Activated CD4-positive, alpha-beta T cell treated with anti-CD3 and anti-CD28 coated beads, Interleukin-2, Interleukin-6, amounts not matched to agents 100 ng/mL and 50 ng/mL, durations not matched to agents 16 hours and 8 hours (primary cell): Measurements from ENCODE around the gene ADRM1.

Experiments used
- DNase-seq: peaks from one replicate; pipeline ENCODE4 v3.0.0-alpha.2; 2020

Gene ADRM1

GRCh38 chr20:62344782-62345181, 42.0 kb downstream of the ADRM1 start:
- no peak for DNase-seq

- no peak for DNase-seq
Measured at GRCh38 chr20:62345681-62346370, 43.0 kb downstream of the ADRM1 start.

- DNase-seq, result no peak
Measured at GRCh38 chr20:62346398-62347150, 43.8 kb downstream of the ADRM1 start.

- no peak for DNase-seq
Measured at GRCh38 chr20:62347151-62347404, 44.3 kb downstream of the ADRM1 start.

- DNase-seq, result no peak
Measured at GRCh38 chr20:62347445-62347844, 44.6 kb downstream of the ADRM1 start.

- no peak for DNase-seq
Measured at GRCh38 chr20:62348604-62349003, 45.8 kb downstream of the ADRM1 start.

- DNase-seq, result no peak
Measured at GRCh38 chr20:62349556-62350097, 46.8 kb downstream of the ADRM1 start.

GRCh38 chr20:62350098-62350628, 47.4 kb downstream of the ADRM1 start:
- no peak for DNase-seq

GRCh38 chr20:62350629-62351422, 48.0 kb downstream of the ADRM1 start:
- no peak for DNase-seq

GRCh38 chr20:62351469-62352401, 48.9 kb downstream of the ADRM1 start:
- DNase-seq, result no peak

GRCh38 chr20:62352402-62353288, 49.8 kb downstream of the ADRM1 start:
- DNase-seq, result no peak

- no peak for DNase-seq
Measured at GRCh38 chr20:62353289-62354030, 50.7 kb downstream of the ADRM1 start.

- DNase-seq, result no peak
Measured at GRCh38 chr20:62354031-62354808, 51.4 kb downstream of the ADRM1 start.

- DNase-seq, result no peak
Measured at GRCh38 chr20:62354811-62355341, 52.1 kb downstream of the ADRM1 start.

GRCh38 chr20:62355516-62355877, 52.7 kb downstream of the ADRM1 start:
- DNase-seq, result no peak

GRCh38 chr20:62355878-62356588, 53.2 kb downstream of the ADRM1 start:
- DNase-seq, result no peak

GRCh38 chr20:62356589-62357186, 53.9 kb downstream of the ADRM1 start:
- DNase-seq, result no peak

- DNase-seq, result no peak
Measured at GRCh38 chr20:62357187-62357667, 54.4 kb downstream of the ADRM1 start.
